ENCODE data around the gene LTN1.
"Not testable (repeated sequence)": the region's sequence is repeated elsewhere in the genome, so short reads cannot be mapped to it uniquely, and the experiment has no call there.

The LTN1 gene

GRCh38 chr21:28992526-28993292, at the start of gene LTN1:
TSS of gene LTN1 (minus strand) at chr21:28992877. CDS start at chr21:28992805, 72 bp downstream.
- peak; percentile 99 to 100 for DNase-seq (ENCODE audit: low read depth in 2 of 2)

GRCh38 chr21:29034678-29035077, 42.0 kb upstream of the LTN1 start:
- DNase-seq (ENCODE audit: low read depth in 2 of 2): no peak

- no peak for DNase-seq (ENCODE audit: low read depth in 2 of 2)
Observed at GRCh38 chr21:29033871-29034270, 41.2 kb upstream of the LTN1 start.

- no peak for DNase-seq (ENCODE audit: low read depth in 2 of 2)
Observed at GRCh38 chr21:29033301-29033700, 40.6 kb upstream of the LTN1 start.

GRCh38 chr21:29030909-29031308, 38.2 kb upstream of the LTN1 start:
- DNase-seq (ENCODE audit: low read depth in 2 of 2): no peak

GRCh38 chr21:29029524-29029923, 36.8 kb upstream of the LTN1 start:
- no peak for DNase-seq (ENCODE audit: low read depth in 2 of 2)

GRCh38 chr21:29025328-29025713, 32.6 kb upstream of the LTN1 start:
- no peak for DNase-seq (ENCODE audit: low read depth in 2 of 2)

- peak; percentile 89 to 90 for DNase-seq (ENCODE audit: low read depth in 2 of 2)
Observed at GRCh38 chr21:29024474-29025327, 32.0 kb upstream of the LTN1 start, which contains the start of gene USP16. TSS of gene USP16 (plus strand) at chr21:29024668. CDS start at chr21:29027914, 3,246 bp downstream.

- no peak for DNase-seq (ENCODE audit: low read depth in 2 of 2)
Observed at GRCh38 chr21:29022166-29022565, 29.5 kb upstream of the LTN1 start.

- no peak for DNase-seq (ENCODE audit: low read depth in 2 of 2)
Observed at GRCh38 chr21:29018540-29018939, 25.9 kb upstream of the LTN1 start.

GRCh38 chr21:29017639-29018237, 25.1 kb upstream of the LTN1 start:
- DNase-seq (ENCODE audit: low read depth in 2 of 2): no peak

- DNase-seq (ENCODE audit: low read depth in 2 of 2): not testable (repeated sequence)
Observed at GRCh38 chr21:29011236-29011635, 18.6 kb upstream of the LTN1 start.

- no peak for DNase-seq (ENCODE audit: low read depth in 2 of 2)
Observed at GRCh38 chr21:29008367-29008766, 15.7 kb upstream of the LTN1 start.

- DNase-seq (ENCODE audit: low read depth in 2 of 2): no peak
Observed at GRCh38 chr21:29007810-29008209, 15.1 kb upstream of the LTN1 start.

- no peak for DNase-seq (ENCODE audit: low read depth in 2 of 2)
Observed at GRCh38 chr21:29007135-29007534, 14.5 kb upstream of the LTN1 start.

GRCh38 chr21:29005696-29006095, 13.0 kb upstream of the LTN1 start:
- no peak for DNase-seq (ENCODE audit: low read depth in 2 of 2)

- peak; percentile 90 to 91 for DNase-seq (ENCODE audit: low read depth in 2 of 2)
Observed at GRCh38 chr21:29002442-29003144, 9.9 kb upstream of the LTN1 start.

- no peak for DNase-seq (ENCODE audit: low read depth in 2 of 2)
Observed at GRCh38 chr21:28993293-28993629, 584 bp upstream of the LTN1 start.

- DNase-seq (ENCODE audit: low read depth in 2 of 2): no peak
Observed at GRCh38 chr21:28991861-28992525, 684 bp downstream of the LTN1 start.

GRCh38 chr21:28988146-28988545, 4.5 kb downstream of the LTN1 start:
- peak; percentile 35 to 39 for DNase-seq (ENCODE audit: low read depth in 2 of 2)

- no peak for DNase-seq (ENCODE audit: low read depth in 2 of 2)
Observed at GRCh38 chr21:28986677-28987076, 6.0 kb downstream of the LTN1 start.

Measured in stimulated activated CD4-positive, alpha-beta T cell treated with anti-CD3 and anti-CD28 coated beads, Interleukin-15, amount 100 ng/mL, for 48 hours (primary cell).